Glutamatergic neuron (in vitro differentiated cells): ENCODE data around the gene NR6A1. TPM values are rescaled to one million over a fixed set of nuclear protein-coding genes. Genes with fewer than 3 reads are reported as not detected.

Experiments
- DNase-seq: peaks from one replicate; pipeline ENCODE4 v3.0.0; 2022
- H3K27ac Mint-ChIP-seq: one replicate; pipeline ENCODE4 v1.8.0; 2020; ENCODE audit warnings: mild to moderate bottlenecking, mixed read lengths, inconsistent platforms; ENCODE audit not compliant: unreplicated experiment
- H3K27me3 Mint-ChIP-seq: one replicate; pipeline ENCODE4 v1.8.0; 2020; ENCODE audit warnings: mild to moderate bottlenecking, moderate library complexity, mixed read lengths, inconsistent platforms; ENCODE audit not compliant: unreplicated experiment
- H3K36me3 Mint-ChIP-seq: one replicate; pipeline ENCODE4 v1.8.0; 2020; ENCODE audit warnings: mild to moderate bottlenecking, mixed read lengths, inconsistent platforms; ENCODE audit not compliant: unreplicated experiment
- H3K4me1 Mint-ChIP-seq: one replicate; pipeline ENCODE4 v1.8.0; 2020; ENCODE audit warnings: mild to moderate bottlenecking, low read depth, mixed read lengths, inconsistent platforms; ENCODE audit not compliant: unreplicated experiment
- H3K4me3 Mint-ChIP-seq: one replicate; pipeline ENCODE4 v1.8.0; 2020; ENCODE audit warnings: mild to moderate bottlenecking, mixed read lengths, inconsistent platforms; ENCODE audit not compliant: unreplicated experiment
- H3K9me3 Mint-ChIP-seq: one replicate; pipeline ENCODE4 v1.8.0; 2020; ENCODE audit warnings: mild to moderate bottlenecking, moderate library complexity, mixed read lengths, inconsistent platforms; ENCODE audit not compliant: unreplicated experiment
- total RNA-seq: library from RNA; stranded (reverse); fragmentation: NEBNext Ultra II Directional; extraction: Animal tissue kit (Norgen Biotek cat#: 25700); gene quantifications from one replicate; pipeline ENCODE4 v1.2.1, GENCODE V29; 2021; ENCODE audit not compliant: unreplicated experiment
- TF ChIP-seq, protein P1 (sequence below): fragments of 200-600 bp; sonication (generic); IDR thresholded peaks from one replicate; pipeline ENCODE4 v1.5.0; 2021; ENCODE audit not compliant: partially characterized antibody, unreplicated experiment

Gene NR6A1
- total RNA-seq, 1 donor from 2014 or later, result 51.0 TPM

DNA sequence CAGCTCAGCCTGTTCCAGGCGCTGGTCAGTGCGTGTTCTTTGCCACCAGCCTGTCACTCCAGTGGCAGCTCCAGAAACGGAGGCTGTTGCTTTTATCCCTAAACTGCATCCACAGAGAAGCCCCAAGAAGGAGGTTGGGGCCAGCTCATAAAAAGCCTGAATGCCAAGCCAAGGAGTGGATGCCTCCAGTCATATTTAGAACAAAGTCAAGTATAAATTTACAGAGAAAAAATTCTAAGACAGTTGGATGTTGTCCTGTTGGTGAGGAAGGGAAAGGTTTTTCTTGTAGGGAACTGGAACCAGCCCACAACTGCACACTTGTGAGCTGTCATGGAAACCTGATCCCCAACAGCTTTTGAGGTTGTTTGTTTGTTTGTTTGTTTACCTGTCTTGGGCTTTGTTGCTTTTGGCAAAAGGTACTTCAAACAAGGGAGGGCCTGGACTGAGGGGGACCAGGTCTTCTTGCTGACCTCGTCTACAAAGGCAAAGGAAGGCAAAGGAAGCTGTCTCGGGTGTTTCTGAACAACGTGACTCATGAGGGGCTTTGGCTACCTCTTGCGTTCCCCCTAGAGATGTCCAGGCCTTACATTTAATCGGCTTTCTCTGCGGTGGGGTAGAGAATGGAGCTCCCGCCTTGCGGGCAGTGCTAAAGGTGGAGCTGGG lies 42.5 kb upstream of the NR6A1 start:
- no peaks in the 10 kb centered on the region for H3K27me3 Mint-ChIP-seq
- no peaks in the 10 kb centered on the region for H3K36me3 Mint-ChIP-seq
- peaks cover 6% of the 10 kb centered on the region for H3K9me3 Mint-ChIP-seq
- H3K27ac Mint-ChIP-seq, result no peak overlapping the region
- H3K4me3 Mint-ChIP-seq, result no peak overlapping the region
- H3K4me1 Mint-ChIP-seq, result peaks cover 4% of the 10 kb centered on the region
- TF ChIP-seq, protein P1, sequence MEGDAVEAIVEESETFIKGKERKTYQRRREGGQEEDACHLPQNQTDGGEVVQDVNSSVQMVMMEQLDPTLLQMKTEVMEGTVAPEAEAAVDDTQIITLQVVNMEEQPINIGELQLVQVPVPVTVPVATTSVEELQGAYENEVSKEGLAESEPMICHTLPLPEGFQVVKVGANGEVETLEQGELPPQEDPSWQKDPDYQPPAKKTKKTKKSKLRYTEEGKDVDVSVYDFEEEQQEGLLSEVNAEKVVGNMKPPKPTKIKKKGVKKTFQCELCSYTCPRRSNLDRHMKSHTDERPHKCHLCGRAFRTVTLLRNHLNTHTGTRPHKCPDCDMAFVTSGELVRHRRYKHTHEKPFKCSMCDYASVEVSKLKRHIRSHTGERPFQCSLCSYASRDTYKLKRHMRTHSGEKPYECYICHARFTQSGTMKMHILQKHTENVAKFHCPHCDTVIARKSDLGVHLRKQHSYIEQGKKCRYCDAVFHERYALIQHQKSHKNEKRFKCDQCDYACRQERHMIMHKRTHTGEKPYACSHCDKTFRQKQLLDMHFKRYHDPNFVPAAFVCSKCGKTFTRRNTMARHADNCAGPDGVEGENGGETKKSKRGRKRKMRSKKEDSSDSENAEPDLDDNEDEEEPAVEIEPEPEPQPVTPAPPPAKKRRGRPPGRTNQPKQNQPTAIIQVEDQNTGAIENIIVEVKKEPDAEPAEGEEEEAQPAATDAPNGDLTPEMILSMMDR, result no peak
- no peak for DNase-seq

DNA sequence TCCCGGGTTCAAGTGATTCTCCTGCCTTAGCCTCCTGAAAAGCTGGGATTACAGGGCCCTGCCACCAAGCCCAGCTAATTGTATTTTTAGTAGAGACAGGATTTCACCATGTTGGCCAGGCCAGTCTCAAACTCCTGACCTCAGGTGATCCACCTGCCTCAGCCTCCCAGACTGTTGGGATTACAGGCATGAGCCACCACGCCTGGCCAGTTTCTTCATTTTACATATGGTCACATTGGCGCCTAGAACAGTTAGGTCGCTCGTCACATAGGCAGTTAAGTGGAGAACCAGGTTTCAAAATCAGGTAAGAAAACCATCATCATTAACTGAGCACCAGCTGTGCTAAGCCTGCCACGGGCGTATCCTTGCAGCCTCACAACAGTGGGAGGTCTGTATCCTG lies 41.9 kb upstream of the NR6A1 start:
- Mint-ChIP-seq H3K36me3 (no peaks in the 10 kb centered on the region), H3K4me1 (peaks cover 4% of the 10 kb centered on the region), H3K27me3 (no peaks in the 10 kb centered on the region), H3K4me3 (no peak overlapping the region), H3K9me3 (peaks cover 8% of the 10 kb centered on the region), H3K27ac (no peak overlapping the region)
- no peak for DNase-seq
- TF ChIP-seq, protein P1, result no peak

- Mint-ChIP-seq H3K9me3 (peaks cover 8% of the 10 kb centered on the region), H3K4me3 (no peak overlapping the region), H3K36me3 (no peaks in the 10 kb centered on the region), H3K27me3 (no peaks in the 10 kb centered on the region), H3K27ac (no peak overlapping the region), H3K4me1 (peaks cover 4% of the 10 kb centered on the region)
- TF ChIP-seq, protein P1, result no peak
- no peak for DNase-seq
These were observed 41.3 kb upstream of the NR6A1 start for GRCh38 chr9:124812441-124812876.

GRCh38 chr9:124810663-124811355 lies 39.7 kb upstream of the NR6A1 start:
- TF ChIP-seq, protein P1, result no peak
- Mint-ChIP-seq H3K9me3 (peaks cover 5% of the 10 kb centered on the region), H3K27ac (no peak overlapping the region), H3K4me3 (no peak overlapping the region), H3K27me3 (no peaks in the 10 kb centered on the region), H3K4me1 (peaks cover 2% of the 10 kb centered on the region), H3K36me3 (no peaks in the 10 kb centered on the region)
- DNase-seq, result no peak
